Right hindlimb (tissue), 1 donor: ENCODE data around the gene HLA-DQB2.
"Not testable (repeated sequence)": the region's sequence is repeated elsewhere in the genome, so short reads cannot be mapped to it uniquely, and the experiment has no call there.

Source experiments
- DNase-seq: peaks from one replicate; pipeline ENCODE4 v3.0.0-alpha.2; 2018

Gene HLA-DQB2

GRCh38 chr6:32763421-32763820, at the start of gene HLA-DQB2:
Gene HLA-DQB2 (minus strand): TSS chr6:32763532. CDS start chr6:32763470, 62 bp downstream.
- no peak for DNase-seq

GRCh38 chr6:32809171-32809570, 45.8 kb upstream of the HLA-DQB2 start:
- DNase-seq: no peak

- DNase-seq: no peak
These were observed 43.8 kb upstream of the HLA-DQB2 start for GRCh38 chr6:32807020-32807580.

GRCh38 chr6:32805404-32805803, 42.1 kb upstream of the HLA-DQB2 start:
- not testable (repeated sequence) for DNase-seq

GRCh38 chr6:32803416-32803815, 40.1 kb upstream of the HLA-DQB2 start:
- DNase-seq: no peak

- DNase-seq: no peak
These were observed 36.4 kb upstream of the HLA-DQB2 start for GRCh38 chr6:32799740-32800139.

- DNase-seq: no peak
These were observed 35.8 kb upstream of the HLA-DQB2 start for GRCh38 chr6:32799168-32799567.

- DNase-seq: peak; percentile 71
These were observed 33.8 kb upstream of the HLA-DQB2 start for GRCh38 chr6:32796848-32797776.

- DNase-seq: no peak
These were observed 31.2 kb upstream of the HLA-DQB2 start for GRCh38 chr6:32794510-32794909.

GRCh38 chr6:32792901-32793435, 29.6 kb upstream of the HLA-DQB2 start:
- no peak for DNase-seq

GRCh38 chr6:32790306-32790705, 27.0 kb upstream of the HLA-DQB2 start:
- no peak for DNase-seq

GRCh38 chr6:32785781-32786533, 22.6 kb upstream of the HLA-DQB2 start:
- DNase-seq: peak; percentile 36

GRCh38 chr6:32782923-32783322, 19.6 kb upstream of the HLA-DQB2 start:
- not testable (repeated sequence) for DNase-seq

GRCh38 chr6:32779036-32779435, 15.7 kb upstream of the HLA-DQB2 start:
- no peak for DNase-seq

- DNase-seq: no peak
These were observed 11.7 kb upstream of the HLA-DQB2 start for GRCh38 chr6:32775071-32775470.

GRCh38 chr6:32774426-32774825, 11.1 kb upstream of the HLA-DQB2 start:
- no peak for DNase-seq

GRCh38 chr6:32772656-32773055, 9.3 kb upstream of the HLA-DQB2 start:
- no peak for DNase-seq

GRCh38 chr6:32764048-32764447, 716 bp upstream of the HLA-DQB2 start:
- no peak for DNase-seq

- DNase-seq: no peak
These were observed 1.8 kb downstream of the HLA-DQB2 start for GRCh38 chr6:32761548-32761947.

- no peak for DNase-seq
These were observed 2.3 kb downstream of the HLA-DQB2 start for GRCh38 chr6:32761072-32761471.

- DNase-seq: no peak
These were observed 3.7 kb downstream of the HLA-DQB2 start for GRCh38 chr6:32759669-32760068.

GRCh38 chr6:32752580-32752979, 10.8 kb downstream of the HLA-DQB2 start:
- DNase-seq: no peak

- DNase-seq: not testable (repeated sequence)
These were observed 17.7 kb downstream of the HLA-DQB2 start for GRCh38 chr6:32745649-32746048.
